ENCODE results near the gene MGAT4A. TPM values are rescaled to one million over a fixed set of nuclear protein-coding genes. Genes with fewer than 3 reads are reported as not detected.

The MGAT4A gene
- total and polyA plus RNA-seq, 9 donors = 3.9 to 14.7 (median 12.6) TPM

DNA sequence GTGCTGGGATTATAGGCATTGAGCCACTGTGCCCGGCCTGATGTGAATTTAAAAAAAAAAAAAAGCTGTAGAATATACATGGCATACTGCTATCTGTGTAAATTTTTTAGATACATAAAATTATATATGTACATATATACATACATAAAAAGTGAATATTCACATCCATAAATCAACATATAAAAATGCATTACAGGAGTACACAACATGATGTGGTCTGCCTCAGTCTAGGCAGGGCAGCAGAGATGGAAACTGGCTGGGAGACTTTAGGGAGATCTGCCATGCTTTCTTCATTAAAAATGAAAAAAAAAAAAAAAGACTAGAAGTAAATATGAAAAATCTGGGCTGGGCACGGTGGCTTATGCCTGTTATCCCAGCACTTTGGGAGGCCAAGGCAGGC is 24.3 kb downstream of the MGAT4A start:
- H3K4me1 ChIP-seq (ENCODE audit: insufficient read depth) = peaks cover 6% of the 10 kb centered on the region
- TF ChIP-seq, protein P1, sequence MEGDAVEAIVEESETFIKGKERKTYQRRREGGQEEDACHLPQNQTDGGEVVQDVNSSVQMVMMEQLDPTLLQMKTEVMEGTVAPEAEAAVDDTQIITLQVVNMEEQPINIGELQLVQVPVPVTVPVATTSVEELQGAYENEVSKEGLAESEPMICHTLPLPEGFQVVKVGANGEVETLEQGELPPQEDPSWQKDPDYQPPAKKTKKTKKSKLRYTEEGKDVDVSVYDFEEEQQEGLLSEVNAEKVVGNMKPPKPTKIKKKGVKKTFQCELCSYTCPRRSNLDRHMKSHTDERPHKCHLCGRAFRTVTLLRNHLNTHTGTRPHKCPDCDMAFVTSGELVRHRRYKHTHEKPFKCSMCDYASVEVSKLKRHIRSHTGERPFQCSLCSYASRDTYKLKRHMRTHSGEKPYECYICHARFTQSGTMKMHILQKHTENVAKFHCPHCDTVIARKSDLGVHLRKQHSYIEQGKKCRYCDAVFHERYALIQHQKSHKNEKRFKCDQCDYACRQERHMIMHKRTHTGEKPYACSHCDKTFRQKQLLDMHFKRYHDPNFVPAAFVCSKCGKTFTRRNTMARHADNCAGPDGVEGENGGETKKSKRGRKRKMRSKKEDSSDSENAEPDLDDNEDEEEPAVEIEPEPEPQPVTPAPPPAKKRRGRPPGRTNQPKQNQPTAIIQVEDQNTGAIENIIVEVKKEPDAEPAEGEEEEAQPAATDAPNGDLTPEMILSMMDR (IDR thresholded peaks at IDR 0.05) = no peak
- TF ChIP-seq EP300 (IDR thresholded peaks at IDR 0.05) = no peak
- no peak for TF ChIP-seq POLR2A (IDR thresholded peaks at IDR 0.05)
- H3K9me3 ChIP-seq = no peaks in the 10 kb centered on the region
- intact Hi-C loops (cut with DNase I) = no loop called here
- no peaks in the 10 kb centered on the region for H3K36me3 ChIP-seq
- no peak overlapping the region for H3K4me3 ChIP-seq
- H3K27me3 ChIP-seq = no peaks in the 10 kb centered on the region
- no peak overlapping the region for H3K27ac ChIP-seq
- DNase-seq = no peak
- 84 to 92% (median 88%) methylated on average over 2 of the region's 2 CpGs for WGBS, 3 donors

- H3K36me3 ChIP-seq = no peaks in the 10 kb centered on the region
- intact Hi-C loops (cut with DNase I) = no loop called here
- no peaks in the 10 kb centered on the region for H3K9me3 ChIP-seq
- H3K27ac ChIP-seq = no peak overlapping the region
- no peaks in the 10 kb centered on the region for H3K27me3 ChIP-seq
- no peak overlapping the region for H3K4me3 ChIP-seq
- no peak for DNase-seq
- TF ChIP-seq POLR2A (IDR thresholded peaks at IDR 0.05) = no peak
- TF ChIP-seq, protein P1 (IDR thresholded peaks at IDR 0.05) = no peak
- no peak for TF ChIP-seq EP300 (IDR thresholded peaks at IDR 0.05)
- WGBS, 3 donors = 86 to 94% (median 89%) methylated on average over 3 of the region's 3 CpGs
- H3K4me1 ChIP-seq (ENCODE audit: insufficient read depth) = peaks cover 6% of the 10 kb centered on the region
Measured at GRCh38 chr2:98705333-98705617, 25.7 kb downstream of the MGAT4A start.

DNA sequence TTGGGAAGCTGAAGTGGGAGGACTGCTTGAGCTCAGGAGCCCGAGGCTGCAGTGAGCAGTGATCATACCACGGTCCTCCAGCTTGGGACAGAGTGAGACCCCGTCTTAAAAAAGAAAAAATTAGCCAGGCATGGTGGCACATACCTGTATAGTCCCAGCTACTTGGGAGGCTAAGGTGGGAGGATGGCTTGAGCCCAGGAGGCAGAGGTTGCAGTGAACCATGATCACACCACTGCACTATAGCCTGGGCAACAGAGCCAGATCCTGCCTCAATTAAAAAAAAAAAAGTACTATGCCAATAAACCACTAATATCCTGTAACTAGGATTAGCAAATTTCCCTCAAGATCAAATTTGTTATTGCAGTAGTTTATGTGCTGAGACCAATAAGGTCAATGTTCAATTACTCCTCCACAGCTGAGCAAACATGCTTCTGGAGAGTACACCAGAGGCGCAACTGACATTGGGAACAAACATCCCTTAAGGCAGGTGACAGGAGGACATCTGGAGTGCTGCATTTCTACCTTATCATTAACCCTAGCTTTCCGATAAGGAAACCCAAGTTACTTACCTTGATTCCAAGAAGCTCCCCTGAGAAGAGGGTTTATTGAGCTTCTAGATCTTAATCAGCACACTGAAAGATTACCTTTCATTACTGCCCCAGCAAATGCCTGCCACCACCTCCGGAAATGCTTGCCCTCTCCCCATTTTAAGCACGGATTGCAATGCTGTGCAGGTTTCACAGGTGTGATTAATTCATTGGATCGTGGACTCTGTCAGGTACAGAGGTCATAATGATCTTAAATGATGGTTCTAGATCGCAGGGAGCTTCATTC is 26.2 kb downstream of the MGAT4A start:
- WGBS, 3 donors = 85 to 97% (median 93%) methylated on average over 9 of the region's 9 CpGs
- H3K36me3 ChIP-seq = no peaks in the 10 kb centered on the region
- H3K27ac ChIP-seq = no peak overlapping the region
- no peak overlapping the region for H3K4me3 ChIP-seq
- no peaks in the 10 kb centered on the region for H3K9me3 ChIP-seq
- intact Hi-C loops (cut with DNase I) = no loop called here
- H3K4me1 ChIP-seq (ENCODE audit: insufficient read depth) = peaks cover 6% of the 10 kb centered on the region
- no peak for TF ChIP-seq EP300 (IDR thresholded peaks at IDR 0.05)
- no peak for TF ChIP-seq POLR2A (IDR thresholded peaks at IDR 0.05)
- TF ChIP-seq, protein P1 (IDR thresholded peaks at IDR 0.05) = no peak
- H3K27me3 ChIP-seq = no peaks in the 10 kb centered on the region
- no peak for DNase-seq

DNA sequence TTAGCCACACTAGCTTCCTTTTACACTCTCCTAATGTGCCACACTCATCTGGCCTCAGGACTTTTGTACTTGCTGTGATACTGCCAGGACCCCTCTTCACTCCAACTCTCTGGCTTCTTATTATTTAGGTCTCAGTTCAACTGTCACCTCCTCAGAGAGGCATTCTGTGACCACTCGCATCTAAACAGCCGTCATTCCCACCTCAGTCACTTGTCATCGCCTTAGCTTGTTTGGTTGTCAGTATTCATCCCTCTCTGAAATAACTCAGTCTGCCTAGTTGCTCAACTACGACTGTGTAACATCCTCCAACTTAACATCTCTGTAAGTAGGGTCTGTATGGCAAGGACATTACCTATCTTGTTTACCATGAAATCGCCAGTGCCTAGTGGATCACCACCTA is 27.2 kb downstream of the MGAT4A start:
- intact Hi-C loops (cut with DNase I) = no loop called here
- Histone ChIP-seq H3K27ac (no peak overlapping the region), H3K4me3 (no peak overlapping the region), H3K27me3 (no peaks in the 10 kb centered on the region), H3K36me3 (no peaks in the 10 kb centered on the region), H3K4me1 (ENCODE audit: insufficient read depth) (peaks cover 4% of the 10 kb centered on the region), H3K9me3 (no peaks in the 10 kb centered on the region)
- WGBS, 3 donors = 94 to 96% (median 96%) methylated on average over 5 of the region's 5 CpGs
- DNase-seq = no peak
- TF ChIP-seq, protein P1 (IDR thresholded peaks at IDR 0.05) = no peak
- TF ChIP-seq POLR2A (IDR thresholded peaks at IDR 0.05) (no peak), EP300 (IDR thresholded peaks at IDR 0.05) (no peak)
